H1 (cell line): Measurements from ENCODE around the gene SLC10A2.
"Not testable (repeated sequence)": the region's sequence is repeated elsewhere in the genome, so short reads cannot be mapped to it uniquely, and the experiment has no call there.

Source experiments
- GTF2F1 ChIP-seq: IDR thresholded peaks from 2 replicates; pipeline ENCODE4 v1.6.1; 2012; ENCODE audit warnings: low read depth, low read length, improper control_type of control experiment, borderline replicate concordance
- POLR2AphosphoS5 ChIP-seq: IDR thresholded peaks from 2 replicates; pipeline ENCODE4 v1.6.1; 2011; ENCODE audit warnings: low read depth, low read length
- RAD21 ChIP-seq, 2 experiments: IDR thresholded peaks in 1 of 2; conservative IDR thresholded peaks in 1 of 2; 2 replicates each; pipeline ENCODE4 v1.6.1; 2011; ENCODE audit warnings: low read depth in 2 of 2, low read length in 2 of 2, improper control_type of control experiment in 1 of 2, inconsistent platforms in 1 of 2, mild to moderate bottlenecking in 1 of 2, moderate library complexity in 1 of 2
- SIN3A ChIP-seq, 2 experiments: IDR thresholded peaks in 1 of 2; conservative IDR thresholded peaks in 1 of 2; 2 replicates each; pipeline ENCODE4 v1.6.1; 2011 to 2012; ENCODE audit warnings: low read length in 2 of 2, improper control_type of control experiment in 1 of 2, low read depth in 1 of 2, mild to moderate bottlenecking in 1 of 2
- SRF ChIP-seq: IDR thresholded peaks from 2 replicates; pipeline ENCODE4 v1.6.1; 2011; ENCODE audit warnings: mild to moderate bottlenecking, low read depth, low read length, moderate library complexity
- SUZ12 ChIP-seq: fragments of 200-600 bp; sonication (generic); IDR thresholded peaks from 2 replicates; pipeline ENCODE4 v1.6.1; 2012; ENCODE audit warnings: mild to moderate bottlenecking, inconsistent platforms, low read length, moderate library complexity, mixed read lengths
- TAF1 ChIP-seq: IDR thresholded peaks from 2 replicates; pipeline ENCODE4 v1.6.1; 2011; ENCODE audit warnings: mild to moderate bottlenecking, low read depth, low read length
- YY1 ChIP-seq: IDR thresholded peaks from 2 replicates; pipeline ENCODE4 v1.6.1; 2011; ENCODE audit warnings: low read depth, mild to moderate bottlenecking, low read length
- ZNF274 ChIP-seq: IDR thresholded peaks from 2 replicates; pipeline ENCODE4 v1.7.0; 2012; ENCODE audit warnings: low read length, borderline replicate concordance; ENCODE audit errors: extremely low read depth
- TF ChIP-seq, protein P1 (sequence below), 3 experiments: IDR thresholded peaks; 1 replicate in 2 of 3; 2 replicates in 1 of 3; pipeline versions ENCODE4 v1.5.1 to v1.6.1; 2011; ENCODE audit warnings: low read length in 3 of 3, mild to moderate bottlenecking in 3 of 3, inconsistent platforms in 2 of 3, low read depth in 1 of 3, moderate library complexity in 1 of 3; ENCODE audit not compliant: insufficient read depth in 1 of 3; ENCODE audit errors: control extremely low read depth in 1 of 3

DNA sequence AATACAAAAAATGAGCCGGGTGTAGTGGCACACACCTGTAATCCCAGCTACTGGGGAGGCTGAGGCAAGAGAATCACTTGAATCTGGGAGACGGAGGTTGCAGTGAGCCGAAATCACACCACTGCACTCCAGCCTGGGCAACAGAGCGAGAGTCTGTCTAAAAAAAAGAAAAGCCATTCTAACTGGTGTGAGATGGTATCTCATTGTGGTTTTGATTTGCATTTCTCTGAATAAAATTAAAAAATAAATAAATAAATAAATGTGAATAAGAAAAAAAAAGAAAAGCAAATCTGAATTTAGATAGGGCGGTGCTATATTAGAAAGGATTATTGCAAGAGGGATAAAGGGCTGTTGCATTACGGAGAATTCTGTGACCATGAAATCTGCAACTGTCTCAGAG, 37.2 kb upstream of the SLC10A2 start:
- not testable (repeated sequence) for TF ChIP-seq POLR2AphosphoS5; TAF1; RAD21 (IDR thresholded peaks at IDR 0.05 in 1 of 2, conservative IDR thresholded peaks at IDR 0.05 in 1 of 2; ENCODE audit: low read depth in 2 of 2, low read length in 2 of 2); ZNF274; SUZ12; GTF2F1; SRF; SIN3A (conservative IDR thresholded peaks at IDR 0.05 in 1 of 2, IDR thresholded peaks at IDR 0.05 in 1 of 2; ENCODE audit: low read depth in 1 of 2, low read length in 2 of 2); YY1
- TF ChIP-seq, protein P1, sequence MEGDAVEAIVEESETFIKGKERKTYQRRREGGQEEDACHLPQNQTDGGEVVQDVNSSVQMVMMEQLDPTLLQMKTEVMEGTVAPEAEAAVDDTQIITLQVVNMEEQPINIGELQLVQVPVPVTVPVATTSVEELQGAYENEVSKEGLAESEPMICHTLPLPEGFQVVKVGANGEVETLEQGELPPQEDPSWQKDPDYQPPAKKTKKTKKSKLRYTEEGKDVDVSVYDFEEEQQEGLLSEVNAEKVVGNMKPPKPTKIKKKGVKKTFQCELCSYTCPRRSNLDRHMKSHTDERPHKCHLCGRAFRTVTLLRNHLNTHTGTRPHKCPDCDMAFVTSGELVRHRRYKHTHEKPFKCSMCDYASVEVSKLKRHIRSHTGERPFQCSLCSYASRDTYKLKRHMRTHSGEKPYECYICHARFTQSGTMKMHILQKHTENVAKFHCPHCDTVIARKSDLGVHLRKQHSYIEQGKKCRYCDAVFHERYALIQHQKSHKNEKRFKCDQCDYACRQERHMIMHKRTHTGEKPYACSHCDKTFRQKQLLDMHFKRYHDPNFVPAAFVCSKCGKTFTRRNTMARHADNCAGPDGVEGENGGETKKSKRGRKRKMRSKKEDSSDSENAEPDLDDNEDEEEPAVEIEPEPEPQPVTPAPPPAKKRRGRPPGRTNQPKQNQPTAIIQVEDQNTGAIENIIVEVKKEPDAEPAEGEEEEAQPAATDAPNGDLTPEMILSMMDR (IDR thresholded peaks at IDR 0.05; ENCODE audit: control extremely low read depth in 1 of 3, insufficient read depth in 1 of 3, low read depth in 1 of 3, low read length in 3 of 3): not testable (repeated sequence)
